Heart left ventricle (tissue), 16 donors: Measurements from ENCODE around the gene C11orf68. TPM values are rescaled to one million over a fixed set of nuclear protein-coding genes. Genes with fewer than 3 reads are reported as not detected.

Experiments used
- ATAC-seq, 4 donors: fragments of 200-7000 bp; cut with Tn5 transposase; one replicate each; pipeline ENCODE4 v1.9.1; 2020 to 2022; ENCODE audit warnings: moderate library complexity in 4 of 4, mild to moderate bottlenecking in 3 of 4, moderate number of reproducible peaks in 1 of 4
- DNase-seq, 5 donors: peaks; one replicate each; pipeline ENCODE4 v3.0.0-alpha.2; 2020
- H3K27ac ChIP-seq, 12 donors: fragments of 200-600 bp; sonication (generic) in 4 of 12; one replicate each; pipeline versions ENCODE4 v1.5.0 to v1.8.0; 2016 to 2022; ENCODE audit warnings: mild to moderate bottlenecking in 2 of 12
- H3K27me3 ChIP-seq, 9 donors: fragments of 200-600 bp; sonication (generic) in 2 of 9; one replicate each; pipeline versions ENCODE4 v1.5.1 to v1.8.0; 2016 to 2022; ENCODE audit warnings: mild to moderate bottlenecking in 3 of 9
- H3K36me3 ChIP-seq, 9 donors: fragments of 200-600 bp; sonication (generic) in 2 of 9; one replicate each; pipeline versions ENCODE4 v1.5.0 to v1.8.0; 2018 to 2022; ENCODE audit warnings: mild to moderate bottlenecking in 2 of 9
- H3K4me1 ChIP-seq, 12 donors: fragments of 200-600 bp; sonication (generic) in 4 of 12; one replicate each; pipeline versions ENCODE4 v1.5.0 to v1.8.0; 2016 to 2022; ENCODE audit warnings: mild to moderate bottlenecking in 3 of 12
- H3K4me3 ChIP-seq, 12 donors: fragments of 200-600 bp; sonication (generic) in 4 of 12; one replicate each; pipeline versions ENCODE4 v1.5.0 to v1.8.0; 2017 to 2022; ENCODE audit warnings: mild to moderate bottlenecking in 9 of 12, moderate library complexity in 4 of 12
- H3K9me3 ChIP-seq, 12 donors: fragments of 200-600 bp; sonication (generic) in 4 of 12; one replicate each; pipeline versions ENCODE4 v1.5.0 to v1.8.0; 2016 to 2022; ENCODE audit warnings: mild to moderate bottlenecking in 1 of 12
- CTCF ChIP-seq, 12 donors: fragments of 200-600 bp; sonication (generic) in 4 of 12; IDR thresholded peaks; one replicate each; pipeline versions ENCODE4 v1.5.0 to v1.8.0; 2018 to 2022; ENCODE audit warnings: antibody characterized with exemption in 12 of 12, mild to moderate bottlenecking in 5 of 12
- POLR2A ChIP-seq, 2 donors: fragments of 450-650 bp; IDR thresholded peaks; one replicate each; pipeline ENCODE4 v1.6.1; 2017; ENCODE audit warnings: antibody characterized with exemption in 2 of 2, mild to moderate bottlenecking in 2 of 2, moderate library complexity in 2 of 2
- WGBS, 4 donors: extraction: QIAGEN DNeasy Blood & Tissue Kit in 2 of 4; methylation state at CpG; one replicate each; pipeline versions ENCODE4 v1.1.5 to v1.1.7; 2013 to 2018; 5-methylcytosine and 5-hydroxymethylcytosine counted together
- intact Hi-C, 10 donors: fragments of 100-400 bp; cut with DNase I; formaldehyde crosslinking; loops; one replicate each; pipeline versions ENCODE4 v1.11.1 to v1.14.2; 2022
- polyA plus RNA-seq, 2 donors: library from polyadenylated mRNA; stranded (reverse); fragments of 200-250 nt; gene quantifications; one replicate each; pipeline ENCODE4 v1.2.3, GENCODE V29; 2013
- total RNA-seq, 9 donors: library from RNA; depleted of rRNA in 2 of 9; stranded (reverse); fragments of >200 nt in 2 of 9; fragmentation: NEBNext Ultra II Directional in 3 of 9; extraction: Animal tissue kit (Norgen Biotek cat#: 25700) in 3 of 9; gene quantifications; one replicate each; pipeline versions ENCODE4 v1.1.0 to v1.2.4, GENCODE V29; 2016 to 2023
- donor health status: ischemic (EF 13 %, LVEDD 7.1; RV severe dilation, severe dysfunction).
- donor health status: healthy with polysubstance abuse.
- donor health status: DM: no; HTN: yes; CAD: no.
- donor health status: DM: no; HTN: no; CAD: no.
- donor health status: ischemic (EF 25% LVEDD 6.9; RV normal size, moderate dysfunction).
- donor health status: ischemic (EF 25% LVEDD 5.7; RV mildly dilated, moderate dysfunction).
- donor health status: healthy.
- donor health status: DM: yes; HTN: yes; CAD: no.
- donor health status: ischemic (EF 35%, LVEDD 5.7; RV mildly dilated, moderate dysfunction).
- donor health status: nonischemic (EF 11% LVEDD 7.7; RV severe dilation, severe dysfunction).
- donor health status: DM: yes; HTN: yes; CAD: no.
- donor health status: PGD.
- donor health status: ischemic (EF 29% LVEDD 5.4; RV normal size, mild dysfunction).
- donor health status: nonischemic (EF 23%, LVEDD 6.1; RV moderate dilation, normal function).

The C11orf68 gene
- total and polyA plus RNA-seq, 11 donors = 17.0 to 49.0 (median 39.5) TPM

DNA sequence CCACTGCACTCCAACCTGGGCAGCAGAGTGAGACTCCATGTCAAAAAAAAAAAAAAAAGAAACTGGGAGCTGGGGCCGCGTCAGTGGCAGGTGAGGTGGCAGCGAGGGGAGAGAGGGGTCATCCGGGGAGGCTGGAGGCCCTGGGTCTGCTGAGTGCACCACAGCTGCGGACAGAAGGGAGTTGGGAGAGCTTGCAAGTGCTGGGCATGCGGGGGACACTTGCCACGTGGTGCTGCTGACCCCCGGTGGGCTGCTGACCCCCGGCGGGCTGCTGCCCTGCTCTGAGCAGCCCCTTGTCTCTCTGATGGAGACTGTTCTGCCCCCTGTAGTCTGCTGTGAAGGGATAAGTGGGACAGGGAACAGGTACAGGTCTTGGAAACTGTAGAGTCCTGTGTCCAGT, 3.0 kb upstream of the C11orf68 start:
- intact Hi-C loops = loop anchor here in 5 of 10 donors (5.0 kb wide), 3 partner anchors 35 to 40 kb away; partner anchors contain the start of gene SART1 (in 2 of the 5)
- DNase-seq = no peak
- WGBS, 4 donors = 88 to 91% (median 89%) methylated on average over 10 of the region's 10 CpGs

DNA sequence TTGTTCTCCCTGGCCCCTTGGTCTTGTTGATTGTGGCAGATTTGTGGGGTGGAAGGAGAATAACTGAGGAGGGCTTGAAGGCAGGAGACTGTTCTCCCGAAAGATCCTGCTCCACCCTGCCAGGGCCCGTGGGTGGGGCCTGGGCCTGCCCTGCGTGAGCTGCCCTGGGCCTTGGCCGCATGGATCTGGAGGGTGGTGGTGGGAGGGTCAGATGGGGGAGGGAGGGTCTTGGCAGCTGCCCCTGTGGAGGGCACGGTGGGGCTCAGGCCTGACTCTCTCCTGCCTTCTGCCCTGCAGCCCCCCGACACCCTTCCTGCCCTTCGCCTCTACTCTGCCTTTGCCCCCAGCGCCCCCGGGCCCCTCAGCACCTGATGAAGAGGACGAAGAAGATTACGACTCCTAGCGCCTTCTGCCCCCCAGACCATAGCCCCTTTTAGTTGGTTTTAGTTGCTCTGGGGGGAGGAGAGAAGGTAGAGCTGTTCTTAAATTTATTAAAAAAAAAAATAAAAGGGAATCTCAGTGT, 2.2 kb upstream of the C11orf68 start:
- no peaks in the 10 kb centered on the region for H3K27me3 ChIP-seq
- no peak overlapping the region for H3K27ac ChIP-seq
- H3K4me3 ChIP-seq = peak overlapping the region in 3 of 12 donors; percentile 87 to 100 (median 96)
- intact Hi-C loops = loop anchor here in 5 of 10 donors (5.0 kb wide), 3 partner anchors 36 to 41 kb away; partner anchors contain the start of gene SART1 (in 2 of the 5)
- no peaks in the 10 kb centered on the region for H3K9me3 ChIP-seq
- DNase-seq (no peak), ATAC-seq (no peak)
- H3K36me3 ChIP-seq = peaks cover 0 to 29% (median 17%) of the 10 kb centered on the region in 9 donors
- 83 to 91% (median 87%) methylated on average over 12 of the region's 12 CpGs for WGBS, 4 donors
- TF ChIP-seq POLR2A (IDR thresholded peaks at IDR 0.05) (no peak), CTCF (IDR thresholded peaks at IDR 0.05) (no peak)
- H3K4me1 ChIP-seq = peaks cover 16 to 38% (median 33%) of the 10 kb centered on the region in 12 donors

More for the DNA sequence above, 3.0 kb upstream of the C11orf68 start:
- Histone ChIP-seq H3K9me3 (no peaks in the 10 kb centered on the region), H3K27me3 (no peaks in the 10 kb centered on the region), H3K4me3 (no peak overlapping the region), H3K27ac (no peak overlapping the region), H3K4me1 (peaks cover 15 to 31% (median 25%) of the 10 kb centered on the region in 12 donors), H3K36me3 (peaks cover 0 to 29% (median 17%) of the 10 kb centered on the region in 9 donors)
- TF ChIP-seq POLR2A (IDR thresholded peaks at IDR 0.05) (no peak), CTCF (IDR thresholded peaks at IDR 0.05) (no peak)
- ATAC-seq = no peak

GRCh38 chr11:65920372-65920802, 1.5 kb upstream of the C11orf68 start:
- intact Hi-C loops = loop anchor here in 5 of 10 donors (5.0 kb wide), 3 partner anchors 37 to 42 kb away; partner anchors contain the start of gene SART1 (in 2 of the 5)
- peak overlapping the region in 7 of 12 donors; percentile 89 to 98 (median 93) for H3K27ac ChIP-seq

More at GRCh38 chr11:65920372-65920802, 1.5 kb upstream of the C11orf68 start:
- WGBS, 4 donors = 54 to 72% (median 64%) methylated on average over 11 to 15 of the region's 15 CpGs
- TF ChIP-seq POLR2A (IDR thresholded peaks at IDR 0.05) (no peak), CTCF (IDR thresholded peaks at IDR 0.05) (no peak)
- peaks cover 0 to 29% (median 17%) of the 10 kb centered on the region in 9 donors for H3K36me3 ChIP-seq
- H3K4me3 ChIP-seq = peak overlapping the region; percentile 85 to 100 (median 95)
- ATAC-seq = no peak
- peak in 1 of 5 donors; percentile 13 for DNase-seq
- H3K27me3 ChIP-seq = no peaks in the 10 kb centered on the region
- H3K9me3 ChIP-seq = no peaks in the 10 kb centered on the region
- H3K4me1 ChIP-seq = peaks cover 16 to 46% (median 40%) of the 10 kb centered on the region in 12 donors
